Measurements from ENCODE around the gene PCARE.
A peak's percentile ranks its signal among the peaks of the same experiment; 100 is the strongest.

The PCARE gene

DNA sequence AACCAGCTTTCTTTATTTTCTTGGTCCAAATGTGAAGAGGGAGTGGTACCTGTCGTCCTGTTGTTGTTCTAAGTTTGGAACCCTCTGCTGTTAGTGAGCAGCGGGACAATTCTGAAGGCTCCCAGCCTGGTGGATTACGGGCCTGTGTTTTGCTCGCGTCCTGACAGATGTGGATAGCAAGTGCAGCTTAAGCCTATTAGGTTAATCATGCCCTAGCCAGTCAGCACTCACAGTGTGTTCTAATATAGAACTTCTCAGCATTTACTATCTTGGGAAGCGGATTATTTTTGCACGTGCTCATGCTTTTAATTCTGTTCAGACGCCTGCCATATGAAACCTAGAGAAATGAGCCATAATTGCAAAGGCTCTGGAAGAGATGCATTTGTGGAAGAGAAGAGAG lies at the start of gene PCARE:
PCARE (minus strand) TSS at position 113 of the 400 bp plus-strand sequence. CDS start 262 bp downstream, outside the sequence.
- H3K9ac ChIP-seq = no peak within 1 kb of the TSS
- no peaks in the 10 kb centered on the region for H3K27me3 ChIP-seq
- no peak within 1 kb of the TSS for H3K4me3 ChIP-seq
- TF ChIP-seq Cebpa-rat (IDR thresholded peaks at IDR 0.05) = no peak
- no peaks in the 10 kb centered on the region for H4K20me1 ChIP-seq
- H3K4me2 ChIP-seq = peak within 1 kb of the TSS; percentile 40 to 81 (median 63)
- H3K4me1 ChIP-seq = peaks cover 14 to 36% (median 29%) of the 10 kb centered on the region in 10 experiments
- H3K9me3 ChIP-seq (replicated peaks in 1 of 11) = peaks cover 10 to 21% (median 12%) of the 10 kb centered on the region in 11 experiments
- no peaks in the 10 kb centered on the region for H3K36me3 ChIP-seq
- H3K27ac ChIP-seq = no peak within 1 kb of the TSS

DNA sequence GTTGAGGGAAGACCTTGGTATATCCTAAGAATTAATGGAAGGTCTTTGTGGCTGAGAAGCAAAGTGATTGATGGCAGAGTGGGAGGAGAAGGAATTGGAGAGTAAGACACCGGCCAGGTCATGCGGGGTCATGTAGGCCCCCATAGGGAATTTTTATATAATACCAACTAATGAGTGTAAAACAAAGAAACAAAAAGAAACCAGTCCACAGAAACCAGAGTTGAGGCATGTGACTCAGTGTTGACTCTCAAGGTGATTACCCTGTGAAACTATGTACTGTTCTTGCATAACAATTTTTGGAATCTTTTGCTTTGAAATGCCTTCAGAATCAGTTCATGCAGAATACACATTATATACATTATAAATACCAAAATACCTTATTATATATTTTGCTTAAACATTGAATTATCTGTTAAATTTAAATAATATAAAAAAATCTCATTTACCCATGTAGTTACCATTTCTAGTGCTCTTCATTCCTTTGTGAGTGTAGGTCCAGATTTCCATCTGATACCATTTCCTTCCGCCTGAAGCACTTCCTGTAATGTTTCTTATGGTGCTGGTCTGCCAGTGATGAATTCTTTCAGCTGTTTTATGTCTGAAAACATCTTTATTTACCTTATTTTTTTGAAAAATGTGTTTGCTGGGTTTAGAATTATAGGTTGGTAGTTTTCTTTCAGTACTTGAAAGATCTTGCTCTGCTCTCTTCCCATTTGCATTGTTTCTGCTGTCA lies 49.5 kb upstream of the PCARE start:
- Histone ChIP-seq H3K9ac (no peak overlapping the region), H4K20me1 (peaks cover 0 to 1% (median 0%) of the 10 kb centered on the region in 11 experiments; a peak in 1 of 22 replicates), H3K4me3 (no peak overlapping the region), H3K36me3 (peaks cover 0 to 31% (median 0%) of the 10 kb centered on the region in 11 experiments; a peak in 2 of 22 replicates), H3K9me3 (replicated peaks in 1 of 11) (peaks cover 10 to 34% (median 20%) of the 10 kb centered on the region in 11 experiments; a peak in 19 of 22 replicates), H3K27me3 (no peaks in the 10 kb centered on the region), H3K27ac (no peak overlapping the region), H3K4me2 (no peak overlapping the region), H3K4me1 (peaks cover 0 to 11% (median 0%) of the 10 kb centered on the region in 10 experiments; a peak in 5 of 20 replicates)
- no peak for TF ChIP-seq Cebpa-rat (IDR thresholded peaks at IDR 0.05)

DNA sequence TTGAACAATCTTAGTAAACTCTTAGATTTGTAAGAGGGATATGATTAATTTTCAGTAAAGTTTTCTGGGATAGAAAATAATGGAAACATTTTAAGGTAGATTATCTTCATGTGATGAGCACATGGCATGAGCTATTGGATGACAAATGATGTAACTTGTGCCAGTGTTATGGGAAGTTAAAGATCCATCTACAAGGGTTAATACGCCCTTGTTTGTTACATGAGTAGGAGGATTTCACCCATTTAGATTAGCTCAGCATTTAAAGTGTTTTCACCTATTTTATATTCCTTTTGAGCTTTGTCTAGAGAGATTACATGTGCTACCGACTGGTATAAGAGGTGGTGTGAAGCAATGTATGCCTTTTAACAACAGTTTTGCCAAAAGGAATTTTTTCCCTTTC lies 46.5 kb upstream of the PCARE start:
- Histone ChIP-seq H3K4me3 (no peak overlapping the region), H3K4me2 (no peak overlapping the region), H3K9me3 (replicated peaks in 1 of 11) (peaks cover 15 to 37% (median 24%) of the 10 kb centered on the region in 11 experiments; a peak in 21 of 22 replicates), H3K27me3 (no peaks in the 10 kb centered on the region), H3K9ac (no peak overlapping the region), H4K20me1 (no peaks in the 10 kb centered on the region; a peak in 1 of 22 replicates), H3K27ac (no peak overlapping the region), H3K36me3 (peaks cover 0 to 31% (median 0%) of the 10 kb centered on the region in 11 experiments; a peak in 2 of 22 replicates), H3K4me1 (peaks cover 0 to 39% (median 0%) of the 10 kb centered on the region in 10 experiments; a peak in 6 of 20 replicates)
- no peak for TF ChIP-seq Cebpa-rat (IDR thresholded peaks at IDR 0.05)

DNA sequence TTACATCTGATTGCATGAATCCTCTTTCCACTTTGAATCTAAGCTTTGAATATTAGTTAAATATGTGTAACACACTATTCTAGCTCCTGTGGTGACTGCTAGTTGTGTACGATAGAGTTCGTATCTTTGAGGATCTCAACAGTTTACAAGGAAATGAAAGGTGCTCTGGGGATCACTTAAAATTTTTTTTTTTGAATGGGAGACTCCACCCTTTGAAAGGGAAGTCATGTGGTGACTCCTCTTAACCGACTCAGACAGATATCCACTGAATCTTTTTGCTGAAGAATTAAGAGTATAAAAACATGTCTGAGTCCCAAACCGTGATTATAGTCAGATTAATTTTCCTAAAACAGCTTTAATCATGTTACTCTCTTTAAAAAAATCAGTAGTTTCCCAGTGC lies 44.9 kb upstream of the PCARE start:
- Histone ChIP-seq H3K9ac (no peak overlapping the region), H3K4me2 (peak overlapping the region in 2 of 11 experiments; percentile 62 to 82; a peak in 5 of 22 replicates), H3K9me3 (replicated peaks in 1 of 11) (peaks cover 13 to 28% (median 20%) of the 10 kb centered on the region in 11 experiments), H3K27me3 (no peaks in the 10 kb centered on the region), H3K27ac (no peak overlapping the region), H3K4me1 (peaks cover 0 to 54% (median 0%) of the 10 kb centered on the region in 10 experiments; a peak in 7 of 20 replicates), H3K36me3 (peaks cover 0 to 15% (median 0%) of the 10 kb centered on the region in 11 experiments; a peak in 1 of 22 replicates), H4K20me1 (no peaks in the 10 kb centered on the region), H3K4me3 (no peak overlapping the region)
- no peak for TF ChIP-seq Cebpa-rat (IDR thresholded peaks at IDR 0.05)

- TF ChIP-seq Cebpa-rat (IDR thresholded peaks at IDR 0.05) = no peak
- no peak overlapping the region for H3K9ac ChIP-seq
- peak overlapping the region in 2 of 11 experiments; percentile 69 to 82; a peak in 4 of 22 replicates for H3K4me2 ChIP-seq
Observed at GRCh38 chr2:29117636-29118303, 43.4 kb upstream of the PCARE start.

GRCh38 chr2:29115797-29116781 lies 41.8 kb upstream of the PCARE start:
- Histone ChIP-seq H3K4me2 (peak overlapping the region in 5 of 11 experiments; percentile 3 to 82 (median 25); a peak in 6 of 22 replicates), H3K27me3 (no peaks in the 10 kb centered on the region), H3K36me3 (no peaks in the 10 kb centered on the region), H3K4me3 (peak overlapping the region in 1 of 10 experiments; percentile 38; a peak in 2 of 20 replicates), H3K4me1 (peaks cover 0 to 83% (median 0%) of the 10 kb centered on the region in 10 experiments; a peak in 7 of 20 replicates), H3K9ac (peak overlapping the region in 2 of 11 experiments; percentile 5 to 34; a peak in 1 of 22 replicates), H4K20me1 (no peaks in the 10 kb centered on the region), H3K27ac (peak overlapping the region in 2 of 11 experiments; percentile 50 to 51; a peak in 5 of 22 replicates), H3K9me3 (replicated peaks in 1 of 11) (peaks cover 0 to 18% (median 12%) of the 10 kb centered on the region in 11 experiments; a peak in 20 of 22 replicates)
- no peak for TF ChIP-seq Cebpa-rat (IDR thresholded peaks at IDR 0.05)

More at GRCh38 chr2:29117636-29118303, 43.4 kb upstream of the PCARE start:
- Histone ChIP-seq H3K27ac (no peak overlapping the region), H3K36me3 (peaks cover 0 to under 1% (median 0%) of the 10 kb centered on the region in 11 experiments; a peak in 1 of 22 replicates), H3K27me3 (no peaks in the 10 kb centered on the region), H3K4me1 (peaks cover 0 to 66% (median 0%) of the 10 kb centered on the region in 10 experiments; a peak in 7 of 20 replicates), H4K20me1 (no peaks in the 10 kb centered on the region), H3K9me3 (replicated peaks in 1 of 11) (peaks cover 0 to 18% (median 13%) of the 10 kb centered on the region in 11 experiments; a peak in 20 of 22 replicates), H3K4me3 (no peak overlapping the region)

DNA sequence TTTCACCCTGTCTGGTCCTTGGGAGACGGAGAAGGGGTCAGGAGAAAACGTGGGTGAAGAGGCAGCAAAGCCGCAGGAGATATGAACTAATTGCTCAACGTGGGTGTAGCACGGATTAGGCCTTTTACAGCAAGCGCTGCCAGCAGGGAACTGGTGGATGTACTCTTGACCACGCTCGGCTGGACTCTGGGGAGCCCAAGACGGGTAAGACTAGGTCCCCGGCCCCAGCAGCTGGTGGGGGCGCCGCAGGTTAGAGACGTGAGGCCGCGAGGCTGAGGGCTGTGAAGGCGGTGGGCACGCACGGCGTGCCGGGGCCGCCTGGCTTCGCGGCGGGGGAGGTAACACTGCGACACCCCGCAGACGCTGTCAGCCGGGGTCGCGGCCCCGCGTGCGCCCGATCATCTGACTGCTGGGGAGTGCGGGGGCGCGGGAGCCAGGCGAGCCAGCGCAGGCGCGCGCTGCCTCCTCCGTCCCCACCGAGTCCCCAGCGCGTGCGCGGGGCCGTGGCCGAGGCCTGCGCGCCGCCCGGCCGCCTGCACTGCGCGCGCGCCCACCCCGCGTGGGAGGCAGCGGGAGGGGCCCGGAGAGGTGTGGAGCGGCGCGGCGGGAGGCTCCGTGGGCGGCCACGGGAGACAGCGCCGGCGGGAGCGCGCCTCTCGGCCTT lies 40.8 kb upstream of the PCARE start, which contains the start of gene CLIP4:
CLIP4 (plus strand) TSS at position 470 of the 664 bp plus-strand sequence. CDS start 5,974 bp downstream, outside the sequence.
- no peak for TF ChIP-seq Cebpa-rat (IDR thresholded peaks at IDR 0.05)
- Histone ChIP-seq H3K4me2 (peak within 1 kb of the TSS in 4 of 11 experiments; percentile 3 to 94 (median 67); a peak in 6 of 22 replicates), H3K27me3 (no peaks in the 10 kb centered on the region), H3K4me1 (peaks cover 0 to 91% (median 0%) of the 10 kb centered on the region in 10 experiments; a peak in 7 of 20 replicates), H3K9me3 (replicated peaks in 1 of 11) (peaks cover 0 to 18% (median 12%) of the 10 kb centered on the region in 11 experiments; a peak in 20 of 22 replicates), H3K4me3 (peak within 1 kb of the TSS in 2 of 10 experiments; percentile 4 to 38; a peak in 3 of 20 replicates), H3K27ac (peak within 1 kb of the TSS in 3 of 11 experiments; percentile 88 to 95 (median 93); a peak in 6 of 22 replicates), H3K36me3 (no peaks in the 10 kb centered on the region), H4K20me1 (no peaks in the 10 kb centered on the region), H3K9ac (peak within 1 kb of the TSS in 3 of 11 experiments; percentile 66 to 88 (median 78); a peak in 6 of 22 replicates)
